Retinal pigment epithelial cell (primary cell): Measurements from ENCODE around the gene GLRA2.

Experiments
- DNase-seq: peaks from one replicate; pipeline ENCODE4 v3.0.0-alpha.2; 2010; ENCODE audit warnings: low read depth
- H3K4me3 ChIP-seq: 2 replicates; pipeline ENCODE4 v1.5.1; 2011; ENCODE audit warnings: mild to moderate bottlenecking, low read length, control low read depth, moderate library complexity
- CTCF ChIP-seq: conservative IDR thresholded peaks from 2 replicates; pipeline ENCODE4 v1.5.1; 2011; ENCODE audit warnings: low read depth, low read length, control low read depth, inconsistent platforms

Gene GLRA2

GRCh38 chrX:14546190-14546589, 16.9 kb downstream of the GLRA2 start:
- DNase-seq: no peak
- no peak overlapping the region for H3K4me3 ChIP-seq
- TF ChIP-seq CTCF: no peak

- H3K4me3 ChIP-seq: no peak overlapping the region
- no peak for TF ChIP-seq CTCF
- DNase-seq: no peak
Measured at GRCh38 chrX:14554131-14554715, 24.9 kb downstream of the GLRA2 start.

GRCh38 chrX:14564058-14564457, 34.7 kb downstream of the GLRA2 start:
- no peak for TF ChIP-seq CTCF
- DNase-seq: no peak
- H3K4me3 ChIP-seq: no peak overlapping the region

- no peak for TF ChIP-seq CTCF
- H3K4me3 ChIP-seq: no peak overlapping the region
- no peak for DNase-seq
Measured at GRCh38 chrX:14573161-14573560, 43.8 kb downstream of the GLRA2 start.

GRCh38 chrX:14581081-14581480, 51.7 kb downstream of the GLRA2 start:
- H3K4me3 ChIP-seq: no peak overlapping the region
- TF ChIP-seq CTCF: no peak

GRCh38 chrX:14584548-14584947, 55.2 kb downstream of the GLRA2 start:
- no peak overlapping the region for H3K4me3 ChIP-seq
- no peak for DNase-seq
- no peak for TF ChIP-seq CTCF

More at GRCh38 chrX:14581081-14581480, 51.7 kb downstream of the GLRA2 start:
- DNase-seq: no peak

GRCh38 chrX:14590216-14590615, 60.9 kb downstream of the GLRA2 start:
- no peak for TF ChIP-seq CTCF
- H3K4me3 ChIP-seq: no peak overlapping the region
- DNase-seq: no peak
